OCI-M1 (cell line): ENCODE data around the gene APH1A.
A peak's percentile ranks its signal among the peaks of the same experiment; 100 is the strongest.
"Not testable (repeated sequence)": the region's sequence is repeated elsewhere in the genome, so short reads cannot be mapped to it uniquely, and the experiment has no call there.

Source experiments
- DNase-seq: peaks from one replicate; lab custom pipeline; 2025; lab: John Stamatoyannopoulos, UW

The APH1A gene

GRCh38 chr1:150233359-150234308 is 35.2 kb downstream of the APH1A start:
- DNase-seq = peak; percentile 78

- not testable (repeated sequence) for DNase-seq
Observed at GRCh38 chr1:150232921-150233320, 35.9 kb downstream of the APH1A start.

GRCh38 chr1:150228246-150228645 is 40.6 kb downstream of the APH1A start:
- not testable (repeated sequence) for DNase-seq

- DNase-seq = no peak
Observed at GRCh38 chr1:150227228-150227627, 41.6 kb downstream of the APH1A start.

- DNase-seq = no peak
Observed at GRCh38 chr1:150226486-150226885, 42.3 kb downstream of the APH1A start.

GRCh38 chr1:150225546-150225945 is 43.3 kb downstream of the APH1A start:
- no peak for DNase-seq

GRCh38 chr1:150224983-150225382 is 43.8 kb downstream of the APH1A start:
- no peak for DNase-seq

- DNase-seq = peak; percentile 67
Observed at GRCh38 chr1:150221552-150221951, 47.3 kb downstream of the APH1A start.

- DNase-seq = not testable (repeated sequence)
Observed at GRCh38 chr1:150215855-150216254, 53.0 kb downstream of the APH1A start.
